ENCODE results near the gene MYO3B. TPM values are rescaled to one million over a fixed set of nuclear protein-coding genes. Genes with fewer than 3 reads are reported as not detected.
A peak's percentile ranks its signal among the peaks of the same experiment; 100 is the strongest.

MYO3B gene
- total RNA-seq, 2 donors from 2014 or later, result 0.09 to 0.74 TPM

DNA sequence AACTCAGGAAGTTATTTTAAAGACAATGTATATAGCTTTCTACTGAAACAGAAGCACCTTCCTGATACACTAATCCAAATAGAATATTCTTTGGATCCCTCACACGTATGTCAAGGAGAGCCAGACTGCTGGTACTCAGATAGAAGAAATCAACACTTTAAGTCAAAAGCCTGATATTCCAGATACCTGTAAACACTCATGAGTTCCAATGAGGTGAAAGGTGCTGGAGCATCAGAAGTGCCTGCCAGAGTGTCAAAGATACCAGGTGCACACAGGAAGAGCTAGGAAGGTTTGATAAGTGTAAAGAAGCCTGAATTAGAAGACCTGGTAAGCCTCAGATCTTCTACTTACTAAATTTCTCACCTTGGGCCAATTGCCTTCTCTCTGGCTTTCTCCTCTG lies 310.9 kb downstream of the MYO3B start:
- intact Hi-C loops (cut with DNase I), result no loop called here
- TF ChIP-seq POLR2AphosphoS5 (IDR thresholded peaks at IDR 0.05) (no peak), POLR2A (IDR thresholded peaks at IDR 0.05) (no peak), CTCF (IDR thresholded peaks at IDR 0.05) (no peak)
- WGBS, result 72% methylated on average over 1 of the region's 1 CpG

GRCh38 chr2:170492010-170492409 lies 314.1 kb downstream of the MYO3B start:
- 51% methylated on average over 3 of the region's 3 CpGs for WGBS
- intact Hi-C loops (cut with DNase I), result loop anchor here (10.0 kb wide), 1 partner anchor 323 kb away; the partner anchor contains the start of gene GAD1
- TF ChIP-seq POLR2AphosphoS5 (IDR thresholded peaks at IDR 0.05), result peak; percentile 45
- no peak for TF ChIP-seq POLR2A (IDR thresholded peaks at IDR 0.05)
- no peaks in the 10 kb centered on the region for H3K27me3 ChIP-seq (replicated peaks; ENCODE audit: insufficient read depth)
- H3K36me3 ChIP-seq, result no peaks in the 10 kb centered on the region
- H3K9me3 ChIP-seq, result no peaks in the 10 kb centered on the region
- H3K4me3 ChIP-seq, result no peak overlapping the region
- no peak overlapping the region for H3K27ac ChIP-seq
- no peaks in the 10 kb centered on the region for H3K4me1 ChIP-seq (replicated peaks)
- peak; percentile 13 for DNase-seq (ENCODE audit: low spot score)

More for the DNA sequence above, 310.9 kb downstream of the MYO3B start:
- Histone ChIP-seq H3K4me3 (no peak overlapping the region), H3K36me3 (no peaks in the 10 kb centered on the region), H3K4me1 (replicated peaks) (no peaks in the 10 kb centered on the region), H3K27me3 (replicated peaks; ENCODE audit: insufficient read depth) (no peaks in the 10 kb centered on the region), H3K27ac (no peak overlapping the region), H3K9me3 (no peaks in the 10 kb centered on the region)
- no peak for DNase-seq (ENCODE audit: low spot score)

DNA sequence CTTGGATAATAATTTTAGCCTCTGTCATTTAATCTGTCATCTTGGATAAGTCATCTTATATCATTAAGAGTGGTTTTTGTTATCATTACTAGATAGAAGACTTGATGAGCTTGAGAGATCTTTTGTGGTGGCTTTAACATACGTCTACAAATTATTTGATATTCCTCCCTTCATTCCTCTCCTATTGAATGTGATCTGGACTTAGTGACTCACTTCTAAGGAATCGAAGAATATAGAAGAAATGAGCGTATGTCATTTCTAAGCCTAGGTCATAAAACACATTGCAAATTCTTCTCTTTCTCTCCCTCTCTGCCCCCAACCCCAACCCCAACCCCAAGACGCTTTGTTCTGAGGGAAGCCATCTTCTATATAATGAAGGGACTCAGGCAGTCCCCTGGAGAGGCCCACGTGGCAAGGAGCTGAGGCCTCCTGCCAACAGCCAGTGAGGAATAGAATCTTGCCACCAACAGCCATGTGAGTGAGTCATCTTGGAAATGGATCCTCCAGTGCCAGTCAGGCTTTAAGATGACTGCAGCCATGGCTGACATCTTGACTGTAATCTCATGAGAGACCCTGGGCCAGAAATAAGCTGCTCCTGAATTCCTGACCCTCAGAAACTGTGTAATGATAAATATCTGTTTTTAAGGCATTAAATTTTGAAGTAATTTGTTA lies 315.6 kb downstream of the MYO3B start:
- H3K36me3 ChIP-seq, result no peaks in the 10 kb centered on the region
- TF ChIP-seq CTCF (IDR thresholded peaks at IDR 0.05) (no peak), POLR2A (IDR thresholded peaks at IDR 0.05) (no peak), POLR2AphosphoS5 (IDR thresholded peaks at IDR 0.05) (no peak)
- no peak overlapping the region for H3K27ac ChIP-seq
- DNase-seq (ENCODE audit: low spot score), result no peak
- H3K27me3 ChIP-seq (replicated peaks; ENCODE audit: insufficient read depth), result no peaks in the 10 kb centered on the region
- intact Hi-C loops (cut with DNase I), result loop anchor here (10.0 kb wide), 1 partner anchor 321 kb away; the partner anchor contains the start of gene GAD1
- no peak overlapping the region for H3K4me3 ChIP-seq
- no peaks in the 10 kb centered on the region for H3K9me3 ChIP-seq
- no peaks in the 10 kb centered on the region for H3K4me1 ChIP-seq (replicated peaks)
- WGBS, result 83% methylated on average over 5 of the region's 5 CpGs

DNA sequence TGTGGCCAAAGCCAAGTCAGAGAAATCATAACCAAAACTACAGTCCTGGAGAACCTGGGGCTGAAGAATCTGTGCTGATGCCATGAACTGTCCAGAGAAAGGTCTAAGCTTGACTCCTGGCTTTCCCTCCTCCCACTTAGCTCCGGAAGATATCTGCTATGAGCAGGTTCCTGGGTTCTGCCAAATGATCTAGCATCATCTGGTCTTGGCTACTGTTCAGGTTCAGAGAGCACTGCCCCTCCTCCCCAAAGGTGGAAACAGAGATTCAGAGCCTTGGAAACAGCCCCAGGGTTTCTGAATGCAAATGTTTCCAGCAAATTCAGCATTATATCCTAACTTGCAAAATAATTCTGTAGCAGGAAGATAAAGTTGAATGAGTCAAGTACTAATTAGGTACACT lies 317.9 kb downstream of the MYO3B start:
- Histone ChIP-seq H3K4me1 (replicated peaks) (no peaks in the 10 kb centered on the region), H3K27me3 (replicated peaks; ENCODE audit: insufficient read depth) (no peaks in the 10 kb centered on the region), H3K4me3 (no peak overlapping the region), H3K9me3 (no peaks in the 10 kb centered on the region), H3K27ac (no peak overlapping the region), H3K36me3 (no peaks in the 10 kb centered on the region)
- WGBS, result 65% methylated on average over 1 of the region's 1 CpG
- DNase-seq (ENCODE audit: low spot score), result no peak
- no peak for TF ChIP-seq CTCF (IDR thresholded peaks at IDR 0.05)
- TF ChIP-seq POLR2A (IDR thresholded peaks at IDR 0.05), result no peak
- TF ChIP-seq POLR2AphosphoS5 (IDR thresholded peaks at IDR 0.05), result no peak
- intact Hi-C loops (cut with DNase I), result loop anchor here (10.0 kb wide), 1 partner anchor 319 kb away; the partner anchor contains the start of gene GAD1

- H3K36me3 ChIP-seq, result no peaks in the 10 kb centered on the region
- WGBS, result 25% methylated on average over 5 of the region's 5 CpGs
- no peak for DNase-seq (ENCODE audit: low spot score)
- no peaks in the 10 kb centered on the region for H3K4me1 ChIP-seq (replicated peaks)
- intact Hi-C loops (cut with DNase I), result loop anchor here (10.0 kb wide), 1 partner anchor 316 kb away; the partner anchor contains the start of gene GAD1
- no peak for TF ChIP-seq CTCF (IDR thresholded peaks at IDR 0.05)
- TF ChIP-seq POLR2A (IDR thresholded peaks at IDR 0.05), result no peak
- TF ChIP-seq POLR2AphosphoS5 (IDR thresholded peaks at IDR 0.05), result no peak
- no peak overlapping the region for H3K4me3 ChIP-seq
- no peaks in the 10 kb centered on the region for H3K27me3 ChIP-seq (replicated peaks; ENCODE audit: insufficient read depth)
- H3K9me3 ChIP-seq, result no peaks in the 10 kb centered on the region
- H3K27ac ChIP-seq, result no peak overlapping the region
Observed at GRCh38 chr2:170498619-170499018, 320.7 kb downstream of the MYO3B start.

Measured in prostate gland (tissue), 2 donors.